OCI-LY7 (cell line): ENCODE results near the gene IMMP2L. TPM values are rescaled to one million over a fixed set of nuclear protein-coding genes. Genes with fewer than 3 reads are reported as not detected.

Experiments used
- BruUV-seq: library from RNA; stranded (reverse); fragments of 400-500 nt; replicated peaks from 2 replicates; lab custom pipeline; 2021; lab: Mats Ljungman, UMichigan
- CTCF ChIA-PET: fragments of 300-600 bp; sonication (Branson Sonifier 250); formaldehyde crosslinking; loops from one replicate; lab custom pipeline; 2022; ENCODE audit warnings: antibody characterized with exemption; ENCODE audit not compliant: unreplicated experiment; lab: Charles Lee
- POLR2A ChIA-PET: fragments of 300-600 bp; sonication (Branson Sonifier 250); formaldehyde crosslinking; loops from one replicate; lab custom pipeline; 2022; ENCODE audit warnings: antibody characterized with exemption; lab: Charles Lee
- DNase-seq: peaks from one replicate; pipeline ENCODE4 v3.0.0-alpha.2; 2015; ENCODE audit warnings: low spot score
- H2AFZ ChIP-seq: fragments of 200-600 bp; sonication (generic), shearing (Covaris generic); 2 replicates; pipeline ENCODE4 v1.6.1; 2014; ENCODE audit warnings: mild to moderate bottlenecking, antibody characterized with exemption, low read length, moderate library complexity
- H3K27ac ChIP-seq: fragments of 200-600 bp; sonication (generic); 2 replicates; pipeline ENCODE4 v1.5.1; 2014; ENCODE audit warnings: mixed run types, low read depth, mild to moderate bottlenecking, moderate library complexity, low read length, inconsistent platforms; ENCODE audit not compliant: poor library complexity, severe bottlenecking
- H3K36me3 ChIP-seq: fragments of 200-600 bp; sonication (generic); 2 replicates; pipeline ENCODE4 v1.6.1; 2014; ENCODE audit warnings: mild to moderate bottlenecking, antibody characterized with exemption, low read length, moderate library complexity, mixed read lengths; ENCODE audit not compliant: insufficient read depth
- H3K4me1 ChIP-seq: fragments of 200-600 bp; sonication (generic); 2 replicates; pipeline ENCODE4 v1.5.1; 2014; ENCODE audit warnings: mild to moderate bottlenecking, low read length; ENCODE audit not compliant: insufficient read depth, poor library complexity, severe bottlenecking
- H3K4me2 ChIP-seq: fragments of 200-600 bp; sonication (generic); 2 replicates; pipeline ENCODE4 v1.6.1; 2014; ENCODE audit warnings: mild to moderate bottlenecking, low read length
- H3K4me3 ChIP-seq: fragments of 200-600 bp; sonication (generic); 2 replicates; pipeline ENCODE4 v1.5.1; 2014; ENCODE audit warnings: mild to moderate bottlenecking, low read depth, low read length; ENCODE audit not compliant: poor library complexity, severe bottlenecking
- H3K79me2 ChIP-seq: fragments of 200-600 bp; sonication (generic); 2 replicates; pipeline ENCODE4 v1.6.1; 2016; ENCODE audit warnings: low read depth, mild to moderate bottlenecking, low read length, moderate library complexity, mixed read lengths; ENCODE audit not compliant: insufficient read depth
- H3K9me2 ChIP-seq: fragments of 200-600 bp; sonication (generic); 2 replicates; pipeline ENCODE4 v1.6.1; 2016; ENCODE audit warnings: mild to moderate bottlenecking, low read length, mixed read lengths; ENCODE audit not compliant: insufficient read depth
- H3K9me3 ChIP-seq: fragments of 200-600 bp; sonication (generic); 2 replicates; pipeline ENCODE4 v1.6.1; 2014; ENCODE audit warnings: mild to moderate bottlenecking, mixed run types, low read length, mixed read lengths
- H4K20me1 ChIP-seq: fragments of 200-600 bp; sonication (generic); 2 replicates; pipeline ENCODE4 v1.6.1; 2014; ENCODE audit warnings: mild to moderate bottlenecking, antibody characterized with exemption, low read length, moderate library complexity, mixed read lengths; ENCODE audit not compliant: insufficient read depth
- CTCF ChIP-seq: fragments of 200-600 bp; sonication (generic); conservative IDR thresholded peaks from 2 replicates; pipeline ENCODE4 v1.5.1; 2014; ENCODE audit warnings: mild to moderate bottlenecking, antibody characterized with exemption, low read length, moderate library complexity, mixed read lengths
- EZH2phosphoT487 ChIP-seq: fragments of 200-600 bp; sonication (generic); IDR thresholded peaks from 2 replicates; pipeline ENCODE4 v1.6.1; 2018; ENCODE audit warnings: low read depth, borderline replicate concordance, mild to moderate bottlenecking, mixed run types, antibody characterized with exemption, low read length, moderate library complexity, mixed read lengths
- intact Hi-C: fragments of 100-400 bp; cut with micrococcal nuclease; formaldehyde crosslinking; loops from one replicate; pipeline ENCODE4 v1.10.0; 2022; ENCODE audit not compliant: unreplicated experiment
- total RNA-seq, 2 experiments: library from RNA; depleted of rRNA in 1 of 2; stranded (reverse); fragments of >200 nt in 1 of 2; shearing (Covaris generic) in 1 of 2; gene quantifications; 2 replicates each; pipeline ENCODE4 v1.2.3, GENCODE V29; 2014 to 2022

IMMP2L gene
- total RNA-seq, 2 experiments from 2014 or later: 8.0 to 25.4 TPM

- no peaks in the 10 kb centered on the region for H3K79me2 ChIP-seq
- no peak for TF ChIP-seq EZH2phosphoT487
- TF ChIP-seq CTCF: no peak
- no peaks in the 10 kb centered on the region for H3K4me1 ChIP-seq
- no peaks in the 10 kb centered on the region; the same call in 1 of the 2 replicates for H3K9me2 ChIP-seq
- no peaks in the 10 kb centered on the region for H3K9me3 ChIP-seq
- H3K27ac ChIP-seq: no peak overlapping the region
- no peaks in the 10 kb centered on the region for H4K20me1 ChIP-seq
- BruUV-seq: no TSS peak
- no peak overlapping the region for H3K4me3 ChIP-seq
- ChIA-PET CTCF (no interaction called here), POLR2A (interaction anchor here (1.1 kb wide), 1 partner anchor 31 kb away, joined by 3 read pairs; no protein-coding TSS in a partner anchor)
- no peak for DNase-seq
- intact Hi-C loops: no loop called here
- H2AFZ ChIP-seq: no peak overlapping the region
- H3K36me3 ChIP-seq: no peaks in the 10 kb centered on the region
- H3K4me2 ChIP-seq: no peak overlapping the region
Observed at GRCh38 chr7:111229916-111230315, 332.4 kb downstream of the IMMP2L start.

GRCh38 chr7:111229181-111229740 is 333.0 kb downstream of the IMMP2L start:
- H3K9me2 ChIP-seq: no peaks in the 10 kb centered on the region; the same call in 1 of the 2 replicates
- no peak overlapping the region for H3K4me2 ChIP-seq
- TF ChIP-seq CTCF (no peak), EZH2phosphoT487 (no peak)
- no peak overlapping the region for H2AFZ ChIP-seq
- no peaks in the 10 kb centered on the region for H3K79me2 ChIP-seq
- intact Hi-C loops: no loop called here
- ChIA-PET POLR2A (no interaction called here), CTCF (no interaction called here)
- no peak overlapping the region for H3K27ac ChIP-seq
- no peaks in the 10 kb centered on the region for H3K9me3 ChIP-seq
- no TSS peak for BruUV-seq
- no peaks in the 10 kb centered on the region for H4K20me1 ChIP-seq
- no peaks in the 10 kb centered on the region for H3K36me3 ChIP-seq
- DNase-seq: no peak
- no peak overlapping the region for H3K4me3 ChIP-seq
- H3K4me1 ChIP-seq: no peaks in the 10 kb centered on the region

- H3K4me2 ChIP-seq: no peak overlapping the region
- DNase-seq: no peak
- TF ChIP-seq EZH2phosphoT487: no peak
- TF ChIP-seq CTCF: no peak
- H3K36me3 ChIP-seq: no peaks in the 10 kb centered on the region
- no peaks in the 10 kb centered on the region for H3K9me3 ChIP-seq
- no peaks in the 10 kb centered on the region for H3K79me2 ChIP-seq
- BruUV-seq: no TSS peak
- no peaks in the 10 kb centered on the region; the same call in 1 of the 2 replicates for H3K9me2 ChIP-seq
- intact Hi-C loops: no loop called here
- H3K4me1 ChIP-seq: no peaks in the 10 kb centered on the region
- no peak overlapping the region for H2AFZ ChIP-seq
- ChIA-PET CTCF (no interaction called here), POLR2A (no interaction called here)
- H3K27ac ChIP-seq: no peak overlapping the region
- no peaks in the 10 kb centered on the region for H4K20me1 ChIP-seq
- no peak overlapping the region for H3K4me3 ChIP-seq
Observed at GRCh38 chr7:111228437-111228836, 333.9 kb downstream of the IMMP2L start.
